ENCODE measurements around the gene CEACAM19.
"Not testable (repeated sequence)": the region's sequence is repeated elsewhere in the genome, so short reads cannot be mapped to it uniquely, and the experiment has no call there.

GRCh38 chr19:44684396-44684795 lies 13.1 kb downstream of the CEACAM19 start:
- TF ChIP-seq YY1 (IDR thresholded peaks at IDR 0.05; ENCODE audit: insufficient read depth, insufficient read length); ZNF274 (IDR thresholded peaks at IDR 0.05; ENCODE audit: low read depth, low read length); SUZ12 (IDR thresholded peaks at IDR 0.05; ENCODE audit: extremely low read depth, insufficient read depth, insufficient read length): not testable (repeated sequence)

All from NT2/D1 (cell line).